Activated CD4-positive, alpha-beta T cell treated with anti-CD3 and anti-CD28 coated beads, Interleukin-2, amount 50 U/mL, for 16 hours (primary cell): Measurements from ENCODE around the gene FXR2.

ENCODE experiments used
- DNase-seq: peaks from one replicate; pipeline ENCODE4 v3.0.0-alpha.2; 2020

Gene FXR2

GRCh38 chr17:7544911-7545310, 69.8 kb downstream of the FXR2 start:
- no peak for DNase-seq
